ENCODE data around the gene HEATR3.

Gene HEATR3

DNA sequence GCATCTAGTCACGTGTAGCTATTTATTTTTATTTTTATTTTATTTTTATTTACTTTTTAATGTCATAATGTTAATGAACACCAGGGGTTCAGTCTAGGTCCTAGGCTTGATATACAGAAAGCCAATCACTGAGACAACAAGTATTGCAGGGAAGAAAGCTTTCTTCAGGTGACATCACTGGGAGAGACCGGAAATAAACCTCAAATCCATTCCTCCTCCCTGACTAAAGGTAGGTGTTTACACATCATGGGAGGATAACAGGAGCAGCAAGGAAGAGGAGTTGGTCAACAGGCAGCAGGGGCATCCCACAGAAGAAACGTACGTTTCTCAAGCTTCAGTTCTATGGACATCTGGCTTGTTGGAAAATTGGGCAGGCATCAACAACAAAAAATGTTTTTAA is 9.5 kb upstream of the HEATR3 start:
- DNase-seq (ENCODE audit: low spot score) = no peak

DNA sequence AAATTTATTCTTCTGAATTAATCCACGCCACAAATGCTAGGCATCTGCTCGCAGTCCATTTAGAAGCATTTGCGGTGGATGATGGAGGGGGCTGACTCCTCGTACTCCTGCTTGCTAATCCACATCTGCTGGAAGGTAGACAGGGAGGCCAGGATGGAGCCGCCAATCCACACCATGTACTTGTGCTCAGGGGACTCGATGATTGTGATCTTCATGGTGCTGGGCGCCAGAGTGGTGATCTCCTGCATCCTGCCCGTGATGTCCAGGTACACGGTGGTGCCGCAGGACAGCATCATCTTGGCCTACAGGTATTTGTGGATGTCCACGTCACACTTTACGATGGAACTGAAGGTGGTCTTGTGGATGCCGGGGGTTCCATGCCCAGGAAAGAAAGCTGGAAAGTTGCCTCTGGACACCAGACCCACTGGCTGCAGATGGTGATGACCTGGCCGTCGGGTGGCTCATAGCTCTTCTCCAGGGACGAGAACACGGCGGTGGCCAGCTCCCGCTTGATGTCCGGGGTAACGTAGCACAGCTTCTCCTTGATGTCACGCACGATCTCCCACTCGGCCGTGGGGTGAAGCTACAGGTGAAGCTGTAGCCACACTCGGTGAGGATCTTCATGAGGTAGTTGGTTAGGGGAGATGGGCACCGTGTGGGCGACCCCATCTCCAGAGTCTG is 7.5 kb upstream of the HEATR3 start:
- no peak for DNase-seq (ENCODE audit: low spot score)

DNA sequence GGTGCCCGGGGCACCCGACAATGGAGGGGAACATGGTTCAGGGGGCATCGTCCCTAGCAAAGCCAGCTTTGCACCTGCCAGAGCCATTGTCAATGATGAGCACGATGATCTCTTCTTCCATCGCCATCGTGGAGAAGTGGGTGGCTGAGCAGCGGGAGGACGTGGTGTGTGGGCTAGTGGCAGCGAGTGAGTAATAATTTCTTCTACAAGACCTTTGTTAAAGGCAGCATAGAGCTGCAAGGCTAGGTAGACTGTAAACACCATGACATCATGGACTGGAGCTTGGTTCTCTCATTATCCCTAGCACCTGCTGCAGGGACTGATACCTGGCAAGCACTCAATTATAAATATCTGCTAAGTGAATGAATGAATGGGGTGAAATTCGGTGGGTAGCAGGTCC is 6.7 kb upstream of the HEATR3 start:
- no peak for DNase-seq (ENCODE audit: low spot score)

DNA sequence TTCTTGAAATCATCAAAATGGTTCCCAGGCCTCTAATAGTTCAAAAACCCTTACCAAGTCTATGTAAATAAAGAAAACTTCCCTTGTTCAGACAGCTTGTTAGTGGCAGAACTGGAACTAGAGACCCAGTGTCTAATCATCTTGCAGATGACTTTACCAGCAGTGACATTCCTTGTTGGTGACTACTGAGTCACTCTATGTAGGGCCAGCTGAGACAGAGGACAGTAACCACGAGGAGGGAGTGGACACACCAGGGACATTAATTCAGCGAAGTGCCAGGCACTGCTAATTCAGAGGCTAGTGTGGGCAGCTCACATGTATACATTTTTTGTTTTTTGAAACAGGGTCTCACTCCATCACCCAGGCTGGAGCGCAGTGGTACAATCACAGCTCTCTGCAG is 6.1 kb upstream of the HEATR3 start:
- DNase-seq (ENCODE audit: low spot score) = no peak

DNA sequence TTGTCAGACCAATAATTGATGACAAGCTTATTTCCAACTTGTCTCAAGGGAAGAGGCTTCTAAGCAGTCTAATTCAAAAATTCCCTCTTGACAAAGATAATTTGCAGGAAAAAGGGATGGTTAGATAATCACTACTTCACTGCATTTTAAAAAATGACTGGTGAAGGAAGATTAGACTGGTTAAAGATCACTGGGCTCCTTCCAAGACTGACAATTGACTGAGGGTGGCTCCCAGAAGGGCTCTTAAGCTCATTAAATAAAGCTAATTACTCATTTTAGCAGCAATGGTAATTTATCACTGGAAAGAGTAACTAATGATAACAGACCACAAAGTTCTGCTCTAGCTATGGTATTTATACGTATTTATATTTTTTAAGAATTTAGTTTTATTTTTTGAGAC is 4.4 kb upstream of the HEATR3 start:
- DNase-seq (ENCODE audit: low spot score) = no peak

DNA sequence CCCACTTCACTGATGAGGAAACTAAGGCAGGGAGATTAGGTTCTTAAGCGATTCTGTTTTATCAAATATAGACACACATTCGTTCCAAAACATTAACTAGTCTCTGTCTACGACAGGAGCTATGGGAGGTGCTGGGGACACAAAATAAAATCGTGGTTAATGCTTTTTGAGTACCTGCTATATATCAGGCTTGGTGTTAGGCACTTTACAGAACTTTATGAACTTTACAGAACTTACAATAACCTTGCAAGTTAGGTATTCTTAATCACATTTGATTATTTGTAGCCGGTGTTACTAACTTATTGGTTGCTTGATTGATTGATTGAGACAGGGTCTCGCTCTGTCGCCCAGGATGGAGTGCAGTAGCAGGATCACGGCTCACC is 538 bp upstream of the HEATR3 start:
- no peak for DNase-seq (ENCODE audit: low spot score)

DNA sequence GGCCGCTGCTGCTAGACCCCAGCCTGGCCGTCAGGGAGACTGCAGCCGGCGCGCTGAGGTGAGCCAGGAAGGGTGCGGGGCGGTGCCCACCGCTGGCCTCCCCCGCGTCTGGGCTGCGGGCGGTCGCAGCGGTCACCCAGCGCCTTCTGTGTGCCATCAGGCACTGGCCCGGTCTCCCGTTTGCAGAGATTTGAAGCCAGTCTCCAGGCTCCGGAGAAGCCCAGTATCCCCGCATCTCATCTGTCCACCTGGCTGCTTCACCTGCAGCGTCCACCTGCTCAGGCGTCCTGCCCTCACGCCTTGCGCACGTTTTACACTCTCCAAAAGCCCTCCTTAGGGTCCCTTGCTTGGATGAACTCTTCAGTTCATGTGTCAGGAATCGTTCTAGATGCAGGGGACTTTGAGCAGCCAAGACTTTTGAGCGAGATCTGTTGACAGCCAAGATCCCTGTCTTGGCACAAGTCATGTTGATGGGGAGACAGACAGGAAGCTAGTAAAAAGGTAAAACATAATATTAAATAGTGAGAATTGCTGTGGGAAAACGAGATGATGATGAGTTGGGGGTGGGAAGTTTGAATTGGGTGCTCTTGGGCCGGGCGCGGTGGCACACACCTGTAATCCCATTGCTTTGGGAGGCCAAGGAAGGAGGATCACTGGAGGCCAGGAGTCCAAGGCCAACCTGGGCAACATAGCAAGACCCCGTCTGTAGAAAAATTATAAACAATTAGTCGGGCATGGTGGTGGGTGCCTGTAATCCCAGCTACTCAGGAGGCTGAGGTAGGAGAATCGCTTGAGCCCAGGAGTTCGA is 916 bp downstream of the HEATR3 start:
- DNase-seq (ENCODE audit: low spot score) = no peak

DNA sequence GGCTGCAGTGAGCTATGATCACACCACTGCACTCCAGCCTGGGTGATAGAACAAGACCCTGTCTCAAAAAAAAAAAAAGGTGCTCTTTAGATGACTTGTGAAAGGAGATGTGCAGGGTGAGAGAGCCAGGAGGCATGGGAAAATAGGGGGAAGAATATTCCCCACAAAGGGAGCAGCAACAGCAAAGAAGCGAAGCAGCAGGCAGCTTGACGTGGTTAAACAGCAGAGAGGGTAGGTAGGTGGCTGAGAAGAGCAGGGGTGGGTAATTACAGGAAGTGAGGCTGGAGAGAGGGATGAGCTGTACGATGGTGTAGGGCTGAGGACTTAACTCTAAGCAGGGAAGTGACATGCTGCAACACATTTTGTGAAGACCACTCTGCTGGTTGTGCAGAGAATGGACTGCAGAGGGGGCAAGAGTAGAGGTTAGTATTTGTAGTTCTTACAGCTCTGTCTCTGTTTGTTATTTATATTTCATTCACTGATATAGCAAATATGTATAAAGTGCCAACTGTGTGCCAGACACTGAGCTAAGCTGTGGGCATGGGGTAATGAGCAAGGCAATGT is 1.6 kb downstream of the HEATR3 start:
- no peak for DNase-seq (ENCODE audit: low spot score)

DNA sequence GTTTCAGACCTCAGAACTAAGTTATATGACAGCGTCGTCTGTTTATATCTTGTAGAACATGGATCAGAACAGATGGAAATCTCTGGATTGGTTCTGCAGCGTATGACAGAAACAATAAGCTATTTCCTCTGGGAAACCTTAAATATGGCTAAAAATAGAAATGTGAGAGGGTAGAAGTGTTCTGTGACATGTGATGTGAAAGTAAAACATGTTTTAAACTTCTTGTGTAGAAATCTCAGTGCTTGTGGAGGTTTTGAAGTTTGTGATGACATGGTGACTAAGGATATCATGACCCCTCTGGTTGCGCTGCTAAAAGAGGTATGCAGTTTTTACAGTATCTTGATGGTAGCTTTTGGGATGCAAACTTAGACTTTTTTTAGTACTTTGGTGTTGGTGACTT is 2.8 kb downstream of the HEATR3 start:
- no peak for DNase-seq (ENCODE audit: low spot score)

DNA sequence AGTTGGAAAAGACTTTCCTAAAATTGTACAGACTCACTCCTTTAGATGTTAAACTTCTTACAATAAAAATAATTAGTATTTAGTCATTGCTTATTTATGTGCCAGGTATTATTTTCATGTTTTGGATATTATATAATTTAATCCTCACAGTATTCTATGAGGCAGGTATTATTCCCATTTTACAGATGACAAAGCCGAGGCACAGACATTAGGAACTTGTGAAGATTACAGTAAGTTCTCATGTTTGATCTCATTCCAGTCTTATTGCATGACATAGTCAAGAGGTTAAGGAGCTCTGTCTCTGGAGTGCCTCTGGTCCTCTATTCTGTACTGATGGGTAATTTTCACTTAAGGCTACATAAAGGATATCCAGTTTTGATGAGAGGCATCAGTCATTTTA is 3.3 kb downstream of the HEATR3 start:
- no peak for DNase-seq (ENCODE audit: low spot score)

DNA sequence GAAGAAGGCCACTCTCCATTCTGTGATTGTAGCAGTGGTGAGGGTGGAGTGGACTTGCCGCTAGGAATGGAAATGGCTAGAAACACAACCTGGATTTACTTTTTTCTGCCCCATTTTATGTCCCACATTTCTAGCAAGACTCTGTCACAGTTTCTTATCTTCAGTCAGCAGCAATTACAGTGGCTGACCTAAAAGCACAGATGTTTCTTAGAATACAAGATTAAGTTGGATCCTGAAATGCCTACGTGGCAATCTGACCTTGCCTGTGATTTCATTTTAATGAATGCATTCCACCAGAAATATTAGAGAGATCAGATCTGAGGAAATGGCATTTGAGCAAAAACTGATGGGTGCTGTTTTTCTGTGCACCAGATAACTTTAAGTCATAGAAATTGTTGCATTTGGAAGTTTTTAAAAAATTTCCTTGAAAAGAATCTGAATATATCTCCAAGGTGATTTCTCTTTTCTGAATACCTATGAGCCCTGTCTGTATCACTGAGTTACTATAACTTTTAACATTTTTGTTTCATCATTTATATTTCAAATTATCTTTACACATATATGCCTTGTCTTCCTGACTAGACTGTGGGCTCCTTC is 5.4 kb downstream of the HEATR3 start:
- DNase-seq (ENCODE audit: low spot score) = no peak

DNA sequence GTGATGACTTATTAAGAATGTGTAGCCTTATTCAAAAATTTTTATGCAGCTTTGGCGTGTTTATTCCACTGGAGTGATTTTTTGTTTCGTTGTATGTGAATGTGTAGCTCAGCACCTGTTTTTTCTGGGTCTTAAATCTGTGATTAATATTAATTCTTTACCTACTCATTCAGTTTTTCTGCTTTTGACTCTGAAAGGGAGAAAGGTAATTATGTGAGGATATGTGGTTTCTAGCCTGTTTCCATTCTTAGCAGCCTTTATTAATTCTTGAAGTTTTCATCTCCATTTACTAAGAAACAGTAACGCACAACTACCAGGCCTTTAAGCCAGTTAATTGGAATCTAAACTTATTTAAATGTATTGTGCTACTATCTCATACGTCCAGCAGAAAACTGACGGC is 7.0 kb downstream of the HEATR3 start:
- no peak for DNase-seq (ENCODE audit: low spot score)

DNA sequence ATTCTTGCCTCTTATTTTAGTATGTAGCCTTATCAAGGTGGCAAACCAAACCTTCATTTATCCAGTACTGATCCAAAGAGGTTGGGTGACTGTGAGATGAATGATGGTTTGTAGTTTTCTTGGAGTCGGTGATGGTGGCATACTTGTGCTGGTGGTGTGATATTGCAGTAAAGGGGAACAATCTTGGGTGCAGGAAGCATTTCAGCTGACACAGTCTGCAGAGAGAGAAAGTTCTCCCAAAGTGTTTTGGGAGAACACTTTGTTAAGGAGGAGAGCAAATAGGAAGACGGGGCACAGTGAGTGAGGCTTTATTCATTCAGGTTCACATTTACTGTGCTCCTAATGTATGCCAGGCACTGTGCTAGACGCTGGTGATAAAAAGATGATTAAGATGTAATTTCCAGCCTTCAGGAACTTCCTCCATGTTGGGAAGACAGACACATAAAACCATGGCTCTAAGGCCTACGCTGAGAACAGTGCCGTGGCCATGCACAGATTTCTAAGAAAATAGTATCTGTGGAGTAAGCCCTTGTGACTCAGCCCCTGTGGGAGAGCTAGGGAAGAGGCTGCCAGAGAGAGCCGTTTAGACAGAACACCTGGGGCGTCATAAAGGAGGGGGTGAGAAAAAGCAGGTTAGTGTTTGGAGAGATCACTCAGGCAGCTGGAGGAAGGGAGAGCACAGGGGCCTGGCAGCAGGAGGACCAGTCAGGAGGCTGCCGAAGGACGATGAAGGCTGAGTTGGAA is 13.8 kb downstream of the HEATR3 start:
- DNase-seq (ENCODE audit: low spot score) = no peak

DNA sequence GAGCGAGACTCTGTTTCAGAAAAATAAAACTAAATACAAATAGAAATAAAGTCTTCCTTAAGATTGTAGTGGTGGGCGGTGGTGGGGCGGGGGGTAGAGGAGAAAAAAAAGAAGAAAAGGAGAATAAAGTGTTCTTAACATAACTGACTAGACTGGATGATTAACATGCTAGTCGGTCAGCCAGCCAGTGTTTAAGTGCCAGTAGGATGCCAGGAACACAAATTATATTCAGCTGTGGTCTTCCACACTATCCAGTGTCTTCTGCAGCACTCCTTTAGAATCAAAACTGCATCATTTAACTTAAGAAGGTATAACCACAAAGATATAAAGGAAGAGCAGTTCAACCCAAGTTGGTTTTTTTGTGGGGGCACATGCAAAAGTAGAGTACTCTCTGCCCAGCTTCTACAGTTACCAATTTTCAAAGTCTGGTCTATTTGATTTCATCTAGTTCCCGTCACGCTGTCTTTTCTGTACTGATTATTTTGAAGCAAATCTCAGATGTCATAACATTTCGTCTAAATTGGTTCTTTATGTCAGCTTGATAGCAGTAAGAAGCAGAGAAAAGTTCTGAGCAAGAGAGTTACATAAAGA is 15.8 kb downstream of the HEATR3 start:
- DNase-seq (ENCODE audit: low spot score) = no peak

DNA sequence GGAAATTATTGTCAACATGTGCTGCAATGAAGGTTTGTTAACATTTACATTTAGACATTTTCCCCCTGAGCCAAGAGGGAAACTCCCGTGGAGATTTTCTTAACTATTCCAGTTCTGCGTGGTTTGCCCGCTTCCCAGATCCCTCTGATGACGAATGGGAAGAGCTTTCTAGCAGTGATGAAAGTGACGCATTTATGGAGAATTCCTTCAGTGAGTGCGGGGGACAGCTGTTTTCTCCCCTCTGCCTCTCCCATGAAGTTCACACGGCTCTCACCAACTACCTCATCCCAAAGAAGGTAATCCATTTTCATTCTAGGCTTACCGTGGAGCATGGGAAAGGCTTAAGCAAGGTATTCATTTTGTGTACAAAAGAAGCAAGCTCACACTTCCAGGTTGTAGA is 18.2 kb downstream of the HEATR3 start:
- no peak for DNase-seq (ENCODE audit: low spot score)

DNA sequence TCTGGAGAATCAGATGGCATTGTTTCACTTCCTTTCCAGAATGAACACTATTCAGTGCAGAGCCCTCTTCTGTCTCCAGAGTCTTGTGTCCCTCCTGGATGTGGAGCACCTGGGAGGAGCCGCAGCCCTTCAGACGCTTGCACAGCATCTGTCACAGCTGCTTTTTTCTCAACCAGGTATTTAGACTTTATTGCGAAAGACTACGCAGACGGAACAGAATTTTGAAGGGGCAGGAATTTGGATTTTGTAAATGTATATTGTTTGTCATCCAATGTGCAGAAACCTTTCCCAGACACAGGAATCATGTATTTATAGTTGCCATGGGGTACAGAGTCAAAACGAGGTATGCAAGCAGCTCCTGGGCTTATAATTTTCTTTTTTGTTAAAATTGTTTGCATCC is 20.4 kb downstream of the HEATR3 start:
- no peak for DNase-seq (ENCODE audit: low spot score)

DNA sequence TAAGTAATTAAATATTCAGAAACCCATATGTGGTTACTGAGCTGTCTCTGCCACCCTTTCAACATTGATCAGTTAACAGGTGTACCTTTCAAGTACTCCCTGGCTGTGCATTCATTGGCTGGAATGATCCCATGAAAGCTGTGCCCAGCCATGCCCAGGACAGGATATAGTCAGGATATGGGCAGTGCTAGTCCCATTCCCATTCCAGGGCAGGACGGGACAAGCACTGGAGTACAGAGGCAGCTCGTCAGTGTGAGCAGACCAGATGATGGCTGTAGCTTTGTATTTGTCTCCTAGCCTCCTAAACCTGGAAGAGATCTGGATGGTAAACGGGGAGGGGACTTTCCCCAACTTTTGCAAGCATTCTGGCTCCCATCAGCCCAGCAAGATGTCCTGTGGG is 22.5 kb downstream of the HEATR3 start:
- no peak for DNase-seq (ENCODE audit: low spot score)

DNA sequence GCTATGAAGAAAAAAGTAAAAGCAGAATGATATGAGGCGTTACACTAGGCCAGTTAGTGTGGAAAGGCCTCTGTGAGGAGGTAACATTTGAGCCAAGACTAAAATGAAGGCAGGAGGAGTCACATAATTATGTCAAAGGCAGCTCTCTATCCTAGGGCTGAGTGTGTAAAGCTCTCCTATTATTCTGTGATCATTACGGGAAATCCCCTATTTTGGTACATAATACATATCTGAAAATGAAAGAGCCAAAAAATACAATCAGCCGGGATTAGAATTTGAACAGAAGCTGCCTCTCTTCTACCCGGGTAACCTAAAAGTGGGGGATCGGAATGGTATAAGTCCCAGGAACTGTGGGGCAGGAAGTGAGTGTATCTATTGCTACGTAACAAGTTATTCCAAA is 27.1 kb downstream of the HEATR3 start:
- DNase-seq (ENCODE audit: low spot score) = no peak

DNA sequence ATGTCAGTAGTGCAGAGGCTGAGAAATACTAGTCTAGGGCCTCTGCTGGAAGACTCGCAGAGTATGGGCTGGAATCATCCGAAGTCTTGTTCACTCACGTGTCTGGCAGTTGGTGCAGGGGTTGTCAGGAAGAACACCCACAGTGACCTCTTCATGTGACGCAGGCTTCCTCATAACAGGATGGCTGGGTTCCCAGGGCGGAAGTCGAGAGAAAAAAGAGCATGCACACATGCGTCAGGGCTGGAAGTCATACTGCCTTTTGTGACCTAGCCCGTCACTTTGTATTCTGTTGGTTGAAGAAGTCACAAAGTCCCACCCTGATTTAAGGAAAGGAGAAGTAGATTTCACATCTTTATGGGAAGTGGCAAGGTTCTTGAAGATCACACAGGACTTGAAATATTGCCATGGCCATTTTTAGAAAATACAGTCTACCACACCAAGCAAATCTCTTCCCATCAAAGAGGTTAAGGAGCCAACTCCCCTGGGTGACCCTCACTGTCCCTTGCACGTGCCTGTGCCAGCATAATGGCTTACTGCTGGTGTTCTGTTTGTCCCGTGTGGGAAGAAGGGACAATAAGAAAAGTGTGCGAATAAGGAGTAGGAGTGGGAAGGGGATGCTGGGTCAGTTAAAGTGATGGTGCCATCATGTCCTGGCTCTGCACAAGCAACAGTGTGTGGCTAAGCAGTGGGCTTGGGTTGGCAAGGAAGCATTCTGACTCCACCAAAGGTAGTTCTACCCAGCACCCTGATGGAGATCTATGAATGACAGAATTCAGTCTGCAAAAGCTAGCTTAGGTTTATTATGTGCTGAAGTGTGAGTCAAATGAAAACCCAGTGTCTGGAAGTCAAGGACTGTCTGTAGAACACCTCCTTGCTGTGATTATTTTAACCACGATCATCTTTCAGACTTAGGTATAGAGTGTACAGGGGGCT is 28.1 kb downstream of the HEATR3 start:
- DNase-seq (ENCODE audit: low spot score) = no peak

DNA sequence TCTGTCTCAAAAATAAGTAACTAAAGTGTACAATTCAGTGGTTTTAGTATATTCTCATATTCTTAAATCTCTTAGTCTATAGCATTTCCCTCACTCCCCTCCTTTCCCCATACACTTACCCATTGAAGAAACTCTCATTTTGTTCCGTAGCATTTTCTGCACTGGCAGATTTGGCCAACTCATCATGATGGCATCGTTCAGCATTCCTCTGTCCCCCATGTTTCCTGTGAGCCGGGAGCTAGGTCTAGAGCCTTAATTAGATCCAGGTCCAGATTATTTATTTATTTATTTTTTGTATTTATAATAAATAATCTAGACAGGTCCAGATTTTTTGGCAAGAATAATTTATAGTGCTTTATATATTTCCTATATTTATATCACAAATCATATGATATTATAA is 31.0 kb downstream of the HEATR3 start:
- no peak for DNase-seq (ENCODE audit: low spot score)

Measured in LoVo (cell line).